DOHH2 (cell line): Measurements from ENCODE around the gene CCN2.
A peak's percentile ranks its signal among the peaks of the same experiment; 100 is the strongest.

ENCODE experiments used
- CTCF ChIP-seq: fragments of 200-600 bp; sonication (generic); IDR thresholded peaks from one replicate; pipeline ENCODE4 v1.5.1; 2014; ENCODE audit warnings: antibody characterized with exemption, mild to moderate bottlenecking, low read depth, low read length; ENCODE audit not compliant: poor library complexity, severe bottlenecking
- EZH2phosphoT487 ChIP-seq: fragments of 200-600 bp; sonication (generic); IDR thresholded peaks from 2 replicates; pipeline ENCODE4 v1.6.1; 2017; ENCODE audit warnings: borderline replicate concordance, mild to moderate bottlenecking, antibody characterized with exemption, low read length, moderate library complexity, mixed read lengths

- TF ChIP-seq EZH2phosphoT487 (no peak), CTCF (peak; percentile 92)
Measured at GRCh38 chr6:131909408-131910218, 41.6 kb downstream of the CCN2 start.
